Activated CD4-positive, alpha-beta T cell treated with anti-CD3 and anti-CD28 coated beads, Interleukin-2, Interleukin-6, amounts not matched to agents 100 ng/mL and 50 ng/mL, durations not matched to agents 16 hours and 8 hours (primary cell): ENCODE measurements around the gene KLB.
A peak's percentile ranks its signal among the peaks of the same experiment; 100 is the strongest.
"Not testable (repeated sequence)": the region's sequence is repeated elsewhere in the genome, so short reads cannot be mapped to it uniquely, and the experiment has no call there.

Experiments used
- DNase-seq: peaks from one replicate; pipeline ENCODE4 v3.0.0-alpha.2; 2020

The KLB gene

GRCh38 chr4:39406763-39407583 is at the start of gene KLB:
Gene KLB, plus strand, starts transcription at chr4:39406930. Its CDS starts 20 bp downstream, at chr4:39406950.
- DNase-seq, result no peak

- peak; percentile 39 for DNase-seq
These were observed 49.7 kb upstream of the KLB start for GRCh38 chr4:39357002-39357401.

GRCh38 chr4:39360611-39361010 is 46.1 kb upstream of the KLB start:
- not testable (repeated sequence) for DNase-seq

- DNase-seq, result no peak
These were observed 43.9 kb upstream of the KLB start for GRCh38 chr4:39362827-39363226.

GRCh38 chr4:39363773-39364393 is 42.8 kb upstream of the KLB start:
- DNase-seq, result no peak

- DNase-seq, result no peak
These were observed 41.4 kb upstream of the KLB start for GRCh38 chr4:39365360-39365759.

GRCh38 chr4:39365830-39366771 is 40.6 kb upstream of the KLB start, which contains the start of gene RFC1:
Gene RFC1, minus strand, starts transcription at chr4:39366362. Its CDS starts 121 bp downstream, at chr4:39366241.
- peak; percentile 93 for DNase-seq

GRCh38 chr4:39367166-39367565 is 39.6 kb upstream of the KLB start:
- DNase-seq, result no peak

- no peak for DNase-seq
These were observed 37.4 kb upstream of the KLB start for GRCh38 chr4:39369301-39369700.

GRCh38 chr4:39371209-39371608 is 35.5 kb upstream of the KLB start:
- not testable (repeated sequence) for DNase-seq

GRCh38 chr4:39375478-39375877 is 31.3 kb upstream of the KLB start:
- no peak for DNase-seq

GRCh38 chr4:39383690-39384089 is 23.0 kb upstream of the KLB start:
- no peak for DNase-seq

GRCh38 chr4:39384563-39384962 is 22.2 kb upstream of the KLB start:
- DNase-seq, result no peak

- no peak for DNase-seq
These were observed 16.1 kb upstream of the KLB start for GRCh38 chr4:39390603-39391002.

GRCh38 chr4:39394706-39395105 is 12.0 kb upstream of the KLB start:
- DNase-seq, result no peak

- DNase-seq, result not testable (repeated sequence)
These were observed 5.1 kb upstream of the KLB start for GRCh38 chr4:39401640-39402039.

- no peak for DNase-seq
These were observed 805 bp downstream of the KLB start for GRCh38 chr4:39407584-39407885.

GRCh38 chr4:39410415-39410814 is 3.7 kb downstream of the KLB start:
- DNase-seq, result no peak

- not testable (repeated sequence) for DNase-seq
These were observed 4.8 kb downstream of the KLB start for GRCh38 chr4:39411561-39411960.

- DNase-seq, result no peak
These were observed 9.1 kb downstream of the KLB start for GRCh38 chr4:39415678-39416283.

- DNase-seq, result no peak
These were observed 15.5 kb downstream of the KLB start for GRCh38 chr4:39422247-39422646.

GRCh38 chr4:39425297-39425696 is 18.6 kb downstream of the KLB start:
- not testable (repeated sequence) for DNase-seq

GRCh38 chr4:39426728-39427127 is 20.0 kb downstream of the KLB start:
- no peak for DNase-seq
